ENCODE results near the gene HIF1A.
"Not testable (repeated sequence)": the region's sequence is repeated elsewhere in the genome, so short reads cannot be mapped to it uniquely, and the experiment has no call there.

The HIF1A gene

GRCh38 chr14:61707774-61708173 is 12.5 kb downstream of the HIF1A start:
- not testable (repeated sequence) for H3K9me3 Mint-ChIP-seq; H3K27me3 Mint-ChIP-seq (ENCODE audit: low read depth); H3K4me3 Mint-ChIP-seq; H3K27ac Mint-ChIP-seq
- Mint-ChIP-seq H3K4me1 (ENCODE audit: low read depth) (peaks cover 65% of the 10 kb centered on the region), H3K36me3 (ENCODE audit: low read depth) (peaks cover 17% of the 10 kb centered on the region)

DNA sequence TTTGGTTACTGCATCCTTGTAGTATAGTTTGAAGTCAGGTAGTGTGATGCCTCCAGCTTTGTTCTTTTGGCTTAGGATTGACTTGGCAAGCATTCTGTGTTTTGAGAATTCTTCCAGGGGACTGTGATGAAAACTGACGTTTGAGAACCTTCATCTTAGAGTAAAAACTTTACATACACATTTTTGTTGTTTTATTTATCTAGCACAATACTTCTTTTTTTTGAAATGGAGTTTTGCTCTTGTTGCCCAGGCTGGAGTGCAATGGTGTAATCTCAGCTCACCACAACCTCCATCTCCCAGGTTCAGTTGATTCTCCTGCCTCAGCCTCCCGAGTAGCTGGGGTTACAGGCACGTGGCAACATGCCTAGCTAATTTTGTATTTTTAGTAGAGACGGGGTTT is 13.4 kb downstream of the HIF1A start:
- not testable (repeated sequence) for H3K27me3 Mint-ChIP-seq (ENCODE audit: low read depth); H3K27ac Mint-ChIP-seq; H3K9me3 Mint-ChIP-seq
- H3K4me1 Mint-ChIP-seq (ENCODE audit: low read depth) = peaks cover 63% of the 10 kb centered on the region
- peaks cover 17% of the 10 kb centered on the region for H3K36me3 Mint-ChIP-seq (ENCODE audit: low read depth)
- peak overlapping the region; percentile 33 for H3K4me3 Mint-ChIP-seq

DNA sequence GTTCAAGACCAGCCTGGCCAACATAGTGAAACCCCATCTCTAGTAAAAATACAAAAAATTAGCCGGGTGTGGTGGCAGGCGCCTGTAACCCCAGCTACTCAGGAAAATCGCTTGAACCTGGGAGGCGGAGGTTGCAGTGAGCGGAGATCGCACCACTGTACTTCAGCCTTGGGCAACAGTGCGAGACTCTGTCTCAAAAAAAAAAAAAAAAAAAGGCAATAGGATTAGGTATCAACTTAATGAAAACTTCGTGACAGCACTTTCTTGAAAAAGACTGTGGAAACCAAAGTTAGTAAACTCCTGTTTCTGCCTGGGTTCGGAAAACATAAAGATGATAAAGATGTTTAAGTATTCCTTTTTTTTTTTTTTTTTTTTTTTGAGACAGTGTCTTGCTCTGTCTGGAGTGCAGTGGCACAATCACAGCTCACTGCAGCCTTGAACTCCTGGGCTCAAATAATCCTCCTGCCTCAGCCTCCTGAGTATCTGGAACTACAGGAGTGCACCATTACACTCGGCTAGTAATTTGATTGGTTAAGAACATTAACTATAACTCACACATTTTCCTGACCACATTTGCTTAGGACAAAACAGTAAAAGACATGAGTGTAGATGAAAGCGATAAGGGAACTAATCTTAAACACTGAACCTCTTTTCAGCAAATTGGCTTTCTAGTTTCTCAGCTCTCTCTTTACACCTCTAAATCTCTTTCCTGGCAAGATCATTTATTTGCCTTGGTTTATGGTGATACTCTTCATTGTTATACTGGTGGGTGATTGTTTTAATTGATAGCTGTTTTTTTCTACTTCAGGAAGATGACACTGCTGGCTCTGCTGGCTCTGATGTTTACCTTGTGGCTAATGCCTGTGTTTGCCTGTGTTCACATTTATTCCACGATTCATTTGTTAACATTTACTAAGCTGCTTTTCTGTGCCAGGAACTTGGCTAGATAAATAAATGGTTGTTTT is 15.8 kb downstream of the HIF1A start:
- H3K36me3 Mint-ChIP-seq (ENCODE audit: low read depth) = peaks cover 15% of the 10 kb centered on the region
- no peaks in the 10 kb centered on the region for H3K9me3 Mint-ChIP-seq
- H3K27me3 Mint-ChIP-seq (ENCODE audit: low read depth) = no peaks in the 10 kb centered on the region
- peak overlapping the region; percentile 50 for H3K4me3 Mint-ChIP-seq
- peaks cover 56% of the 10 kb centered on the region for H3K4me1 Mint-ChIP-seq (ENCODE audit: low read depth)
- H3K27ac Mint-ChIP-seq = peak overlapping the region; percentile 70

DNA sequence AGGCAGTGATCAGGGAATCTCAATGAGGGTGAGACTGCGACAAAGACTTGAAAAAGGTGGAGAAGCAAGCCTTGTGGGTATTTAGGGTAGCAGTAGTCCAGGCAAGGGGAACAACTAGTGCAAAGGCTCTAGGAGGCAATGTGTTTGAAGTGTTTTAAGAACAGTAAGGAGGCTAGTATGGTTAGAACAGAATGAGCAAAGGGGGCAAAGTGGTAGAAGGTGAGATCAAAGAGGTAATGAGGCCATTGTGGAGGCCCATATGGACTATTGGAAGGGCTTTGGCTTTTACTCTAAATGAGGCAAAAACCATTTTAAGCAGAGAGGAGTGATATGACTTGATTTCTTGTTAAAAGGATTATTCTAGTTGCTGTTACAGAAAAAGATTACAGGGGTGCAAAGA is 16.8 kb downstream of the HIF1A start:
- Mint-ChIP-seq H3K4me3 (peak overlapping the region; percentile 19), H3K27me3 (ENCODE audit: low read depth) (no peaks in the 10 kb centered on the region), H3K9me3 (no peaks in the 10 kb centered on the region), H3K36me3 (ENCODE audit: low read depth) (peaks cover 11% of the 10 kb centered on the region), H3K4me1 (ENCODE audit: low read depth) (peaks cover 52% of the 10 kb centered on the region), H3K27ac (peak overlapping the region; percentile 33)

GRCh38 chr14:61713724-61714437 is 18.6 kb downstream of the HIF1A start:
- Mint-ChIP-seq H3K27ac (peak overlapping the region; percentile 22), H3K4me1 (ENCODE audit: low read depth) (peaks cover 58% of the 10 kb centered on the region), H3K27me3 (ENCODE audit: low read depth) (no peaks in the 10 kb centered on the region)

GRCh38 chr14:61716956-61717355 is 21.6 kb downstream of the HIF1A start:
- peak overlapping the region; percentile 24 for H3K27ac Mint-ChIP-seq
- H3K36me3 Mint-ChIP-seq (ENCODE audit: low read depth) = peaks cover 14% of the 10 kb centered on the region
- H3K9me3 Mint-ChIP-seq = no peaks in the 10 kb centered on the region
- peaks cover 59% of the 10 kb centered on the region for H3K4me1 Mint-ChIP-seq (ENCODE audit: low read depth)
- H3K27me3 Mint-ChIP-seq (ENCODE audit: low read depth) = no peaks in the 10 kb centered on the region
- H3K4me3 Mint-ChIP-seq = peak overlapping the region; percentile 13

More at GRCh38 chr14:61713724-61714437, 18.6 kb downstream of the HIF1A start:
- Mint-ChIP-seq H3K9me3 (no peaks in the 10 kb centered on the region), H3K36me3 (ENCODE audit: low read depth) (peaks cover 6% of the 10 kb centered on the region), H3K4me3 (no peak overlapping the region)

DNA sequence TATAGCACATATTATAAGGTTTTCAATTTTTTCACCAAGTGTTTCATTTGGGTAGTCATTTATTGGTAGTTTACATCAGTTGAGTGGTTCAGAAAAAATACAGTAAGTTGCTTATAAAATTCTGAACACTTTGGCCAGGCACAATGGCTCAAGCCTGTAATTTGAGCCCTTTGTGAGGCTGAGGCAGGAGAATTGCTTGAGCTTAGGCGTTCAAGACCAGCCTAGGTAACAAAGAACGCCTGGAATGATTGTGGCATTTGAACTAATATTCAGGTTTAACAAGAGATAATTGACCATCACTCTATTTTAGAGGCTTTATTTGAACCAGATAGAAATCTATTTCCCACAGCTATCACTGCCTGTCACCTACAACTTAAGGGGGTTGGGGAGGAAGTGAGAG is 22.7 kb downstream of the HIF1A start:
- H3K4me1 Mint-ChIP-seq (ENCODE audit: low read depth) = peaks cover 52% of the 10 kb centered on the region

DNA sequence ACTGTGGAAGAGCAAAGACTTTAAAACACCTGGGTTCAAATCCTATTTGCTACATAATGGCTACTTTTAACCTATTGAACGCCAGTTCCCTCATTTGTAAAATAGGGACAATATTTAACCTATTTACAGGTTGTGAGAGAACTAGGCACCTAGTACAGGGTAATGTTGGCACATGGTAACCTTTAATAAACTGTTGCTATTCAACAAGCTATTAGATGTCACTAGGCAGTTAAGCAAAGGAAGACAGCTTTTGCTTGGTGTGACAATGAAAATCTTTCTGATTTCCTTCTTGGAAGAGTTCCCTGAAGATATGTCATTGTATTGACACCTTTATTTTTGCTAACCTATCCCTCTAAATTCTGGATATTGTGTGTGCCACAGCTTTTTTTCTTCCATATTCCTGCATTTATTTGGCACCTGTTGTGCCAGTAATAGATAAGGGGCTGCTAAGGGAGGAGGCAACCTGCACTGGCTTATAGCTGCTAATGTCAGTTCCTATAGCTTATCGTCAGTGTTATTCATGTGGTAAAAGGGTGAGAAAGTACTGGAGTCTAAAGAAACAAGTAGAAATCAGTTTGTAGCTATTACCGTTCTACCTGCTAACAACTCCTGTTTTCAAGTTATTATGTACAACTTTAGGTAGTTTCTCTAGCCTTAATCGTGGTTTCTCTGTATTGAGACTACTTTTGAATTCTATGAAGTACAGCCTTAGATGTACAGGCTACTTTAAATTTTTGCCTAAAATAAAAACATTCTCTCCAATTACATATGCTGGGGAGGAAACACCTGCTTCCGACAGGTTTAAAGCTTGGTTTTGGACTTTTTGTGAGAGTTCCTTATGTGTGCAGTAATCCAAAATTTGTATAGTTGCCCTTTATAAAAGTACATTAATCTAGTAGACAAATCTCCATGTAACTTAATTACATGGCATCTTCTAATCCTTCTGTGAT is 24.3 kb downstream of the HIF1A start:
- H3K27me3 Mint-ChIP-seq (ENCODE audit: low read depth) = no peaks in the 10 kb centered on the region
- H3K4me3 Mint-ChIP-seq = peak overlapping the region; percentile 62
- H3K36me3 Mint-ChIP-seq (ENCODE audit: low read depth) = peaks cover 30% of the 10 kb centered on the region
- peak overlapping the region; percentile 83 for H3K27ac Mint-ChIP-seq
- no peaks in the 10 kb centered on the region for H3K9me3 Mint-ChIP-seq
- peaks cover 53% of the 10 kb centered on the region for H3K4me1 Mint-ChIP-seq (ENCODE audit: low read depth)

More for the DNA sequence above, 22.7 kb downstream of the HIF1A start:
- no peaks in the 10 kb centered on the region for H3K9me3 Mint-ChIP-seq
- H3K36me3 Mint-ChIP-seq (ENCODE audit: low read depth) = peaks cover 18% of the 10 kb centered on the region
- H3K27me3 Mint-ChIP-seq (ENCODE audit: low read depth) = no peaks in the 10 kb centered on the region
- peak overlapping the region; percentile 41 for H3K27ac Mint-ChIP-seq
- peak overlapping the region; percentile 14 for H3K4me3 Mint-ChIP-seq

DNA sequence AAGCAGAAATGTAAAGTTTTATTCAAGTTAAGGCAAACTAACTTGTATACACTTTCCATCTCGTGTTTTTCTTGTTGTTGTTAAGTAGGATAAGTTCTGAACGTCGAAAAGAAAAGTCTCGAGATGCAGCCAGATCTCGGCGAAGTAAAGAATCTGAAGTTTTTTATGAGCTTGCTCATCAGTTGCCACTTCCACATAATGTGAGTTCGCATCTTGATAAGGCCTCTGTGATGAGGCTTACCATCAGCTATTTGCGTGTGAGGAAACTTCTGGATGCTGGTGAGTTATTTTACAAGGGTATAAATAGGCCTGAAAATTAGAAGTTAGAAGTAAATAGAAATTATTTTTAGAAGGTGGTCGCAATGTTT is 25.0 kb downstream of the HIF1A start:
- H3K4me3 Mint-ChIP-seq = peak overlapping the region; percentile 62
- H3K27ac Mint-ChIP-seq = peak overlapping the region; percentile 79
- H3K9me3 Mint-ChIP-seq = no peaks in the 10 kb centered on the region
- no peaks in the 10 kb centered on the region for H3K27me3 Mint-ChIP-seq (ENCODE audit: low read depth)
- H3K36me3 Mint-ChIP-seq (ENCODE audit: low read depth) = peaks cover 35% of the 10 kb centered on the region
- H3K4me1 Mint-ChIP-seq (ENCODE audit: low read depth) = peaks cover 56% of the 10 kb centered on the region

DNA sequence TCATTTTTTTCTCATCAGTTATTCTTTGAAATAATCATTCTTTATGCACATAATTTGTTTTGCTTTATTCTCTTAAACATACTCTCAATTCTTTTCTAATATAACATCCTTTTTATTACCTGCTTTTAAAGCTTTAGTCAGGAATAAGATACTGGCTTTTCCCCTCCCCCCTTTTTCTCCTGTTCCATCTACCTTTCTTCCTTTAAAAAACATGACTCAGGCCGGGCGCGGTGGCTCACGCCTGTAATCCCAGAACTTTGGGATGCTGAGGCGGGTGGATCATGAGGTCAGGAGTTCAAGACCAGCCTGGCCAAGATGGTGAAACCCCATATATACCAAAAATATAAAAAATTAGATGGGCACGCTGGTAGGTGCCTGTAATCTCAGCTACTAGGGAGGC is 25.4 kb downstream of the HIF1A start:
- Mint-ChIP-seq H3K27ac (peak overlapping the region; percentile 70), H3K4me3 (no peak overlapping the region), H3K36me3 (ENCODE audit: low read depth) (peaks cover 35% of the 10 kb centered on the region), H3K4me1 (ENCODE audit: low read depth) (peaks cover 52% of the 10 kb centered on the region), H3K9me3 (no peaks in the 10 kb centered on the region), H3K27me3 (ENCODE audit: low read depth) (no peaks in the 10 kb centered on the region)

- Mint-ChIP-seq H3K9me3 (no peaks in the 10 kb centered on the region), H3K27me3 (ENCODE audit: low read depth) (no peaks in the 10 kb centered on the region), H3K4me3 (no peak overlapping the region), H3K27ac (peak overlapping the region; percentile 43), H3K4me1 (ENCODE audit: low read depth) (peaks cover 55% of the 10 kb centered on the region), H3K36me3 (ENCODE audit: low read depth) (peaks cover 56% of the 10 kb centered on the region)
Observed at GRCh38 chr14:61724133-61724532, 28.8 kb downstream of the HIF1A start.

DNA sequence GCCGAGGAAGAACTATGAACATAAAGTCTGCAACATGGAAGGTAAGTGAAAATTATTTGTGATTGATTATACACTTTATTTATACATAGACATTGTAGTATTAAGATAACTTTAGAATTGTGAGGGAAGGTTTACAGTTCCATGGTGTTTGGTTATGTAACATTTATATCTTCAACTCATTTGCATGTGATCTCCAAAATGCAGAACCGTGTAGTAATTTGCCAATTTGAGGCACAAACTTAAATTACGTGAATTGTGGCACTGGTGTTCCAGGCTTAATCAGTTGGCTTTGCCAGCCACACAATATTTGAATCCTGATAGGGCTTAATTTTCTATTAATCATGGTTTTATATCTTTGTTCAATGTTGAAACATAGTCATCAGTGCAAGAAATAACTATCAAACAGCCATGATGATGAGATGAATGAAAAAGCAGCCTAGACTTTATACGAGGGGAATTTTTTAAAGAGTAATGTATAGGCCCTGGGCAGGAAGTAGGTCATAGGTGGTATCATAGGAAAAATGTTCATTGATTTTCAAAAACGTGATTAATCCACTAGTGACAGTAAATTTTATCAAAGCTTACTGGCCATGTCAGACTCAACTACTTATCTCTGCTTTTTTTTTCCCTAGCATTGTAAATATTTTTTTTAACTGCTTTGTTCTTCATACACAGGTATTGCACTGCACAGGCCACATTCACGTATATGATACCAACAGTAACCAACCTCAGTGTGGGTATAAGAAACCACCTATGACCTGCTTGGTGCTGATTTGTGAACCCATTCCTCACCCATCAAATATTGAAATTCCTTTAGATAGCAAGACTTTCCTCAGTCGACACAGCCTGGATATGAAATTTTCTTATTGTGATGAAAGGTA is 31.7 kb downstream of the HIF1A start:
- Mint-ChIP-seq H3K27me3 (ENCODE audit: low read depth) (no peaks in the 10 kb centered on the region), H3K4me3 (no peak overlapping the region)

DNA sequence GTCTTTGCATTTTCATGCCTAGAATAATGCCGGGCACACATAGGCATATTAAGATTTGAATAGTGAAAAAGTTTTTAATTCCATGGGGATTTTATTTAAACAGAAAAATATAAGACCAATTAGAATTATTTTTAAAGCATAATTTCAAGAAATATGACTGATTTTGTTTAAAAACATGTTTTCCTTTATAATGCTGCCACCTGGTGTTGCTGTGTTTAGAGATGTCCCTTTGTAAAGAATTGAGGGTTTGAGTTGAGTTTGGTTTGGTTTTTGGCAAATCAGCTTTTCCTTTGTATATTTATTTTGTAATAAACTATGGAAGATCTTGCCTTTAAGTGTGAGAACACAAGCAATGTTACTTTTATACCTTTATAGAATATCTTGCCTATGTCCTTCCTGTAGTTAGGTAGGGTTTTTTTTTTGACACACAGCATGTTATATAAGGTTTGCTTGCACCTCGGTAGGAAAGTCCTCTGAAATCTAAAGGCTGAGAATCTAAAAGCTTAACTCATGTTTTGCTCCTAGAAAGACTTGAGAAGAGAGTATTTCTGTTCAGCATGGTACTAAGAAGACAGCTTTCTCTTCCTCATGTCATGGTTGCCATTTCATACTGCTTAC is 35.6 kb downstream of the HIF1A start:
- Mint-ChIP-seq H3K27ac (peak overlapping the region; percentile 65), H3K4me3 (no peak overlapping the region), H3K36me3 (ENCODE audit: low read depth) (peaks cover 62% of the 10 kb centered on the region), H3K4me1 (ENCODE audit: low read depth) (peaks cover 54% of the 10 kb centered on the region), H3K9me3 (no peaks in the 10 kb centered on the region), H3K27me3 (ENCODE audit: low read depth) (no peaks in the 10 kb centered on the region)

More for the DNA sequence above, 31.7 kb downstream of the HIF1A start:
- H3K4me1 Mint-ChIP-seq (ENCODE audit: low read depth) = peaks cover 57% of the 10 kb centered on the region
- peaks cover 60% of the 10 kb centered on the region for H3K36me3 Mint-ChIP-seq (ENCODE audit: low read depth)
- no peaks in the 10 kb centered on the region for H3K9me3 Mint-ChIP-seq
- peak overlapping the region; percentile 50 for H3K27ac Mint-ChIP-seq
